GM12865 (cell line): ENCODE measurements around the gene ENAH.

Experiments used
- DNase-seq: peaks from one replicate; pipeline ENCODE4 v3.0.0; 2010; ENCODE audit warnings: low read depth
- H3K4me3 ChIP-seq: 2 replicates; pipeline ENCODE4 v1.5.1; 2011; ENCODE audit warnings: mild to moderate bottlenecking, low read depth, low read length, control low read depth
- TF ChIP-seq, protein P1 (sequence below): IDR thresholded peaks from 2 replicates; pipeline ENCODE4 v1.5.1; 2011; ENCODE audit warnings: low read length, control low read depth, low read depth, inconsistent platforms; ENCODE audit not compliant: insufficient read depth; ENCODE audit errors: missing control alignments

The ENAH gene

DNA sequence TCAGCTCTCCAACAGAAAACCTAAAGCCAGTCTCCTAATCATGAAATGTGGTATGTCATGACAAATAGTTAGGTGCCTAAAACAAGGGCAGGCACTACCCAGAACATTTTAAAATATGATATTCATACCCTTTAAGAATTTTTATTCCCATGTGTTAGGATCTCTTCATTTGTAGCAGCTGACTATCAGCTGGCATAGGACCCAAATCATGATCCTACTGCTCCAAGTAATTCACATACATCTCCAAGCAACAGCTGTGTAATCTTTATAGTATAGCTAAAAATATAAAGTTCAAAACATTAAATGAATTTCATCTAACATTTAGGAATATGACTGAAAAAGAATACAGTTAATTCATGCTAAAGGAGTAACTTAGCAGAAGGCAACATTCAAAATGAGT lies 57.5 kb downstream of the ENAH start:
- DNase-seq, result no peak
- H3K4me3 ChIP-seq, result no peak overlapping the region
- TF ChIP-seq, protein P1, sequence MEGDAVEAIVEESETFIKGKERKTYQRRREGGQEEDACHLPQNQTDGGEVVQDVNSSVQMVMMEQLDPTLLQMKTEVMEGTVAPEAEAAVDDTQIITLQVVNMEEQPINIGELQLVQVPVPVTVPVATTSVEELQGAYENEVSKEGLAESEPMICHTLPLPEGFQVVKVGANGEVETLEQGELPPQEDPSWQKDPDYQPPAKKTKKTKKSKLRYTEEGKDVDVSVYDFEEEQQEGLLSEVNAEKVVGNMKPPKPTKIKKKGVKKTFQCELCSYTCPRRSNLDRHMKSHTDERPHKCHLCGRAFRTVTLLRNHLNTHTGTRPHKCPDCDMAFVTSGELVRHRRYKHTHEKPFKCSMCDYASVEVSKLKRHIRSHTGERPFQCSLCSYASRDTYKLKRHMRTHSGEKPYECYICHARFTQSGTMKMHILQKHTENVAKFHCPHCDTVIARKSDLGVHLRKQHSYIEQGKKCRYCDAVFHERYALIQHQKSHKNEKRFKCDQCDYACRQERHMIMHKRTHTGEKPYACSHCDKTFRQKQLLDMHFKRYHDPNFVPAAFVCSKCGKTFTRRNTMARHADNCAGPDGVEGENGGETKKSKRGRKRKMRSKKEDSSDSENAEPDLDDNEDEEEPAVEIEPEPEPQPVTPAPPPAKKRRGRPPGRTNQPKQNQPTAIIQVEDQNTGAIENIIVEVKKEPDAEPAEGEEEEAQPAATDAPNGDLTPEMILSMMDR, result no peak

DNA sequence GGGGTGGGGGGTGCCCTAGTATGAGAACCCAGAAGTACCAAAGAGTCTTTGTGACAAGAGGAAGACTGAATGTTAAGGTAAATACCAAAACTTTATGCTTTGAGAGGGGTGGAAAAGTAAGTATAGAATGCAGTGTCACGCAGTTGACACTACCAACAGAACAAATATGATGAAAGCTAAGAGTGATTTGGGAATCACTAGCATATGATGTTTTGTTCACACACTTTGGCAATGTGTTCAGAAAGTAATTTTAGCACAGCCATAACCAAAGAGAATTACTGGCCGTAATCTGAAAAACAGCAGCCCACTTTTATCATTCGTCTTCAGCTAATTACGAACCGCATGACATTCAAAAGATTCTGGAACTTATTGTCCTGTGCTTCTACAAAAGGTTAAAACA lies 59.5 kb downstream of the ENAH start:
- H3K4me3 ChIP-seq, result no peak overlapping the region
- TF ChIP-seq, protein P1, result no peak
- no peak for DNase-seq

DNA sequence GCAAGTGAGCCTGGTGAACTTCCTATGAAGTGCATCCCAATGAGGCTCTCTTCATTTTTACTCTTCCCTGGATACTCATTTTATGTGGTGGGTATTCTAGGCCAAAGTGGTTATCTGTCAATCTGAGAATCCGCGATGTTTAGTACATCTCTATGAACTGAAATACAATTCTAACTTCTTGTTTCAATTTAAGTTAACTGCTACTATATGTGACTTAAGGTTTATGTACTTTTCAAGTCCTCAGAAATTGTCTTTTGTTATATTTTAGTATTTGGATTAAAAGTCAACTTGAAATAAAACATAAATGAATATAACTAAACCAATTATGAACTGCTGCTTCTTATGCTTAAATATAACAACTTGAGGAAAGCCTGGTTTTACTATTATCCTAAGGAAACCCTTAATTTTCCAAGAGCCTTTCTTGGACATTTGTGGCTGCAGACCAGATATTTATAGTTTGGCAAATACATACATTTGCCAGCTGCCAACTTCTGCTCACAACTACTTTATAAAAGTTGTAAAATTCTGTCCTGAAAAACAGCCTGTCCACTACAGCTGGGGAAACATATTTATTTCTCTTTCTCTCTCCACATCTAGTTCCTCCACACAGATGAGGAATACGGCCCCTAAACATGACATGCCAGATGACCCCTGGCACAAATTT lies 60.4 kb downstream of the ENAH start:
- DNase-seq, result no peak

GRCh38 chr1:225587310-225587709 lies 65.6 kb downstream of the ENAH start:
- H3K4me3 ChIP-seq, result no peak overlapping the region
- DNase-seq, result no peak
- TF ChIP-seq, protein P1, result no peak

More for the DNA sequence above, 60.4 kb downstream of the ENAH start:
- no peak overlapping the region for H3K4me3 ChIP-seq
- TF ChIP-seq, protein P1, result no peak

GRCh38 chr1:225581186-225581585 lies 71.7 kb downstream of the ENAH start:
- TF ChIP-seq, protein P1, result no peak
- DNase-seq, result no peak
- H3K4me3 ChIP-seq, result no peak overlapping the region

DNA sequence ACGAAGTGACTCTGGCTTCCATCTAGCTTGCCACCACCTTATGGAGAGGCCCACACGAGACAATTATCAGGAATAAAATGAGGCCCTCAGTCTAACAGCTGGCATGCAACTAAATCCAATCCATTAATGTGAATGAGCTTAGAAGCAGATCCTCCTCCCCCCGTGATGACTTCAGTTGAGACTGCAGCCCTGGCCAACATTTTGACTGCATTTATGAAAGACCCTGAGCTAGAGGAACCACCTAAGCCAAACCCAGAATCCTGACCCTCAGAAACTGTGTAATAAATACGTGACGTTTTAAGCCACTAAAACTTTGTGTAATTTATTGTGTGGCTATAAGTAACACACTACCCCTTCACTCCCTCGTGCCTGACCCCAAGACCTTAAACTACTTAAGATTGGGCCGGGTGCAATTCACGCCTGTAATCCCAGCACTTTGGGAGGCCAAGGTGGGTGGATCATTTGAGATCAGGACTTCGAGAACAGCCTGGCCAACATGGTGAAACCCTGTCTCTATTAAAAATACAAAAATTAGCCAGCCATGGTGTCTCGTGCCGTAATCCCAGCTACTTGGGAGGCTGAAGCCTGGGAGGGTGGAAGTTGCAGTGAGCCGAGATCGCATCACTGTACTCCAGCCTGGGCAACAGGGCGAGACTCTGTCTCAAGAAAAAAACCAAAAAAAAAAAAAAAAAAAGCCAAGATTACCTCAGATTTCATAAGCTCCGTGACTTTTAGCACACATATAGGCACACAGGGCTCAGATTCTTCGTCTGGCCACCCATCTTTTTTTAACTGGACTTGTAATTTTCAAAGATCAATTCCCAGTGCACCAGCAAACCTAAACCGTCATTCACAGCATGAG lies 72.5 kb downstream of the ENAH start:
- no peak overlapping the region for H3K4me3 ChIP-seq
- no peak for DNase-seq
- TF ChIP-seq, protein P1, result no peak
